H9 (cell line): Measurements from ENCODE around the gene DDX24. TPM values are rescaled to one million over a fixed set of nuclear protein-coding genes. Genes with fewer than 3 reads are reported as not detected.

Experiments
- DNase-seq: peaks from one replicate; pipeline ENCODE4 v3.0.0-alpha.2; 2017
- H2AFZ ChIP-seq: one replicate; pipeline ENCODE4 v1.6.1; 2013; ENCODE audit warnings: mild to moderate bottlenecking, low read length, control low read depth, moderate library complexity
- H2AK5ac ChIP-seq: 2 replicates; pipeline ENCODE4 v1.6.1; 2013; ENCODE audit warnings: low read length, control low read depth, mixed read lengths; ENCODE audit not compliant: insufficient read length
- H2BK120ac ChIP-seq: one replicate; pipeline ENCODE4 v1.6.1; 2013; ENCODE audit warnings: low read depth, mild to moderate bottlenecking, low read length, control low read depth, inconsistent platforms; ENCODE audit not compliant: poor library complexity, severe bottlenecking
- H2BK12ac ChIP-seq: 2 replicates; pipeline ENCODE4 v1.6.1; 2013; ENCODE audit warnings: low read length, control low read depth, mixed read lengths, low read depth; ENCODE audit not compliant: insufficient read length
- H2BK15ac ChIP-seq: 2 replicates; pipeline ENCODE4 v1.6.1; 2013; ENCODE audit warnings: low read depth, low read length, control low read depth
- H2BK20ac ChIP-seq: one replicate; pipeline ENCODE4 v1.6.1; 2013; ENCODE audit warnings: low read depth, mild to moderate bottlenecking, low read length, control low read depth, inconsistent platforms; ENCODE audit not compliant: poor library complexity, severe bottlenecking
- H2BK5ac ChIP-seq: 2 replicates; pipeline ENCODE4 v1.6.1; 2013; ENCODE audit warnings: low read length, control low read depth, mixed read lengths; ENCODE audit not compliant: insufficient read length
- H3K14ac ChIP-seq: 2 replicates; pipeline ENCODE4 v1.6.1; 2013; ENCODE audit warnings: low read length, control low read depth; ENCODE audit not compliant: insufficient read depth
- H3K18ac ChIP-seq: 2 replicates; pipeline ENCODE4 v1.6.1; 2013; ENCODE audit warnings: low read depth, mild to moderate bottlenecking, mixed read lengths, low read length, control low read depth; ENCODE audit not compliant: insufficient read length
- H3K23ac ChIP-seq: 2 replicates; pipeline ENCODE4 v1.6.1; 2013; ENCODE audit warnings: low read length, control low read depth, mixed read lengths, low read depth; ENCODE audit not compliant: insufficient read length
- H3K23me2 ChIP-seq: 2 replicates; pipeline ENCODE4 v1.6.1; 2013; ENCODE audit warnings: low read depth, mild to moderate bottlenecking, mixed read lengths, low read length, control low read depth; ENCODE audit not compliant: insufficient read length, poor library complexity, severe bottlenecking
- H3K27ac ChIP-seq: 2 replicates; pipeline ENCODE4 v1.5.1; 2013; ENCODE audit warnings: low read length, control low read depth, mixed read lengths, low read depth; ENCODE audit not compliant: insufficient read length
- H3K27me3 ChIP-seq: 2 replicates; pipeline ENCODE4 v1.6.1; 2013; ENCODE audit warnings: low read length, control low read depth, inconsistent platforms; ENCODE audit not compliant: insufficient read depth
- H3K4ac ChIP-seq: 2 replicates; pipeline ENCODE4 v1.6.1; 2013; ENCODE audit warnings: low read depth, mild to moderate bottlenecking, control low read depth, inconsistent platforms, low read length, moderate library complexity
- H3K4me1 ChIP-seq: 2 replicates; pipeline ENCODE4 v1.6.1; 2013; ENCODE audit warnings: low read length, control low read depth, inconsistent platforms; ENCODE audit not compliant: insufficient read depth
- H3K4me2 ChIP-seq: 2 replicates; pipeline ENCODE4 v1.6.1; 2013; ENCODE audit warnings: low read length, control low read depth, mixed read lengths; ENCODE audit not compliant: insufficient read length, insufficient read depth
- H3K56ac ChIP-seq: 2 replicates; pipeline ENCODE4 v1.6.1; 2013; ENCODE audit warnings: low read depth, mild to moderate bottlenecking, mixed read lengths, low read length, control low read depth; ENCODE audit not compliant: insufficient read length
- H3K79me1 ChIP-seq: 2 replicates; pipeline ENCODE4 v1.6.1; 2013; ENCODE audit warnings: low read depth, mild to moderate bottlenecking, moderate library complexity, low read length, control low read depth, inconsistent platforms; ENCODE audit not compliant: insufficient read depth, poor library complexity, severe bottlenecking
- H3K79me2 ChIP-seq: 2 replicates; pipeline ENCODE4 v1.6.1; 2013; ENCODE audit warnings: low read length, control low read depth, inconsistent platforms; ENCODE audit not compliant: insufficient read depth
- H3K9ac ChIP-seq: 2 replicates; pipeline ENCODE4 v1.6.1; 2013; ENCODE audit warnings: low read length, control low read depth, mixed read lengths; ENCODE audit not compliant: insufficient read length; ENCODE audit errors: extremely low read depth
- H3K9me3 ChIP-seq: one replicate; pipeline ENCODE4 v1.6.1; 2013; ENCODE audit warnings: low read depth, low read length, inconsistent platforms; ENCODE audit not compliant: control insufficient read depth
- H3T11ph ChIP-seq: one replicate; pipeline ENCODE4 v1.6.1; 2013; ENCODE audit warnings: mild to moderate bottlenecking, low read length, control low read depth, inconsistent platforms
- H4K20me1 ChIP-seq: one replicate; pipeline ENCODE4 v1.6.1; 2013; ENCODE audit not compliant: control insufficient read depth, insufficient read length, insufficient read depth
- H4K5ac ChIP-seq: 2 replicates; pipeline ENCODE4 v1.6.1; 2013; ENCODE audit warnings: low read depth, mild to moderate bottlenecking, mixed read lengths, low read length, control low read depth; ENCODE audit not compliant: insufficient read length
- H4K8ac ChIP-seq: replicated peaks from 2 replicates; pipeline ENCODE4 v1.6.1; 2013; ENCODE audit warnings: low read length, control low read depth, mixed read lengths, low read depth; ENCODE audit not compliant: insufficient read length
- H4K91ac ChIP-seq: 2 replicates; pipeline ENCODE4 v1.6.1; 2013; ENCODE audit warnings: low read depth, mild to moderate bottlenecking, moderate library complexity, mixed read lengths, low read length, control low read depth; ENCODE audit not compliant: insufficient read length
- H3K27ac Mint-ChIP-seq, 3 experiments: 2 replicates in 2 of 3; 3 replicates in 1 of 3; pipeline ENCODE4 v1.8.0; 2020 to 2021; ENCODE audit warnings: mixed read lengths in 3 of 3, mild to moderate bottlenecking in 1 of 3, moderate library complexity in 1 of 3
- H3K27me3 Mint-ChIP-seq: 2 replicates; pipeline ENCODE4 v1.8.0; 2021; ENCODE audit warnings: low read depth, mild to moderate bottlenecking, moderate library complexity, mixed read lengths
- H3K36me3 Mint-ChIP-seq, 3 experiments: 2 replicates in 2 of 3; 3 replicates in 1 of 3; pipeline ENCODE4 v1.8.0; 2020 to 2021; ENCODE audit warnings: low read depth in 3 of 3, mixed read lengths in 3 of 3; ENCODE audit not compliant: insufficient read depth in 1 of 3
- H3K4me1 Mint-ChIP-seq, 2 experiments: 2 replicates each; pipeline ENCODE4 v1.8.0; 2020; ENCODE audit warnings: mixed read lengths in 2 of 2
- H3K4me3 Mint-ChIP-seq, 2 experiments: 2 replicates in 1 of 2; 3 replicates in 1 of 2; pipeline ENCODE4 v1.8.0; 2020 to 2021; ENCODE audit warnings: mild to moderate bottlenecking in 2 of 2, mixed read lengths in 2 of 2, moderate library complexity in 1 of 2
- H3K9me3 Mint-ChIP-seq, 2 experiments: 2 replicates in 1 of 2; 3 replicates in 1 of 2; pipeline ENCODE4 v1.8.0; 2020; ENCODE audit warnings: mild to moderate bottlenecking in 2 of 2, mixed read lengths in 2 of 2, moderate library complexity in 1 of 2
- WGBS: extraction: QIAGEN DNeasy Blood & Tissue Kit; methylation state at CpG from one replicate; pipeline ENCODE4 v1.1.7; 2013; ENCODE audit warnings: missing lambda C conversion rate, low lambda C conversion rate, mixed read lengths; ENCODE audit not compliant: insufficient read length; ENCODE audit errors: extremely low coverage; 5-methylcytosine and 5-hydroxymethylcytosine counted together
- total RNA-seq: library from RNA; stranded (reverse); gene quantifications from 2 replicates; pipeline ENCODE4 v1.2.1, GENCODE V29; 2021
- TF ChIP-seq, protein P1 (sequence below): fragments of 200-600 bp; sonication (generic); conservative IDR thresholded peaks from 3 replicates; pipeline ENCODE4 v1.8.0; 2021; ENCODE audit warnings: antibody characterized with exemption, mild to moderate bottlenecking

DDX24 gene
- total RNA-seq, 1 experiment from 2014 or later = 172 TPM

DNA sequence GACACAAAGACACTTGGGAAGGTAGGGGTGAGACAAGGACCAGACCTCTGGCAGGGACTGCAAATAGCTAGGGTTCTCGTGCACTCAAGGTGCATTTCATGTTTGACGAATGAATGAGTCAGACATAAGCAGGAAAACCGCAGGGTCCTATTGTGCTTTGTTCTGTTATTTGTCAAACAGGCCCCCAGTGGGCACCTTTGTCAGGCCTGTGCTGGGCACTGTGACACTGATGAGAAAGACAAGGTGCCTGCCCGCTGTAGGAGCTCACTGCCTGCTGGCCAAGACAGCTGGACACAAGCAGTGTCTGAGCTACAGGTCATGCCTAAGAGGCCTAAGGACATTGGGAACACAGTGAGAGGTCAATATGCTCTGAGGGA, 52.6 kb downstream of the DDX24 start:
- no peak overlapping the region for H2BK20ac ChIP-seq
- no peaks in the 10 kb centered on the region for H3K9me3 ChIP-seq
- no peaks in the 10 kb centered on the region for H3K4me1 ChIP-seq
- H3T11ph ChIP-seq = no peak overlapping the region
- H2BK120ac ChIP-seq = no peak overlapping the region
- no peak overlapping the region for H4K91ac ChIP-seq
- H4K5ac ChIP-seq = no peak overlapping the region
- Mint-ChIP-seq H3K27ac (no peak overlapping the region), H3K9me3 (no peaks in the 10 kb centered on the region; a peak in 3 of 5 replicates), H3K27me3 (peaks cover 5% of the 10 kb centered on the region; the same call in 1 of the 2 replicates), H3K4me1 (peaks cover 14 to 23% of the 10 kb centered on the region in 2 experiments), H3K4me3 (peak overlapping the region in 1 of 2 experiments; percentile 66; a peak in 2 of 5 replicates), H3K36me3 (peaks cover 0 to 3% (median 0%) of the 10 kb centered on the region in 3 experiments; a peak in 3 of 7 replicates)
- H3K27ac ChIP-seq = no peak overlapping the region
- no peak for DNase-seq
- H3K23ac ChIP-seq = no peak overlapping the region
- H3K79me1 ChIP-seq = no peaks in the 10 kb centered on the region
- no peak overlapping the region for H4K8ac ChIP-seq
- no peak overlapping the region for H3K14ac ChIP-seq
- no peak overlapping the region for H2AFZ ChIP-seq
- H2BK12ac ChIP-seq = no peak overlapping the region
- no peak overlapping the region for H2BK15ac ChIP-seq
- H3K79me2 ChIP-seq = no peaks in the 10 kb centered on the region
- no peak overlapping the region for H2AK5ac ChIP-seq
- H4K20me1 ChIP-seq = no peaks in the 10 kb centered on the region
- H3K4me2 ChIP-seq = no peak overlapping the region
- no peak overlapping the region for H2BK5ac ChIP-seq
- H3K27me3 ChIP-seq = no peaks in the 10 kb centered on the region
- H3K9ac ChIP-seq = no peak overlapping the region
- TF ChIP-seq, protein P1, sequence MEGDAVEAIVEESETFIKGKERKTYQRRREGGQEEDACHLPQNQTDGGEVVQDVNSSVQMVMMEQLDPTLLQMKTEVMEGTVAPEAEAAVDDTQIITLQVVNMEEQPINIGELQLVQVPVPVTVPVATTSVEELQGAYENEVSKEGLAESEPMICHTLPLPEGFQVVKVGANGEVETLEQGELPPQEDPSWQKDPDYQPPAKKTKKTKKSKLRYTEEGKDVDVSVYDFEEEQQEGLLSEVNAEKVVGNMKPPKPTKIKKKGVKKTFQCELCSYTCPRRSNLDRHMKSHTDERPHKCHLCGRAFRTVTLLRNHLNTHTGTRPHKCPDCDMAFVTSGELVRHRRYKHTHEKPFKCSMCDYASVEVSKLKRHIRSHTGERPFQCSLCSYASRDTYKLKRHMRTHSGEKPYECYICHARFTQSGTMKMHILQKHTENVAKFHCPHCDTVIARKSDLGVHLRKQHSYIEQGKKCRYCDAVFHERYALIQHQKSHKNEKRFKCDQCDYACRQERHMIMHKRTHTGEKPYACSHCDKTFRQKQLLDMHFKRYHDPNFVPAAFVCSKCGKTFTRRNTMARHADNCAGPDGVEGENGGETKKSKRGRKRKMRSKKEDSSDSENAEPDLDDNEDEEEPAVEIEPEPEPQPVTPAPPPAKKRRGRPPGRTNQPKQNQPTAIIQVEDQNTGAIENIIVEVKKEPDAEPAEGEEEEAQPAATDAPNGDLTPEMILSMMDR = no peak
- H3K56ac ChIP-seq = no peak overlapping the region
- H3K23me2 ChIP-seq = no peaks in the 10 kb centered on the region
- H3K4ac ChIP-seq = no peak overlapping the region
- no peak overlapping the region for H3K18ac ChIP-seq
- WGBS = no CpG with 5 or more reads among the region's 4 CpGs
